HG02759 (cell line): Measurements from ENCODE around the gene GBGT1.
A peak's percentile ranks its signal among the peaks of the same experiment; 100 is the strongest.

ENCODE experiments used
- ATAC-seq: cut with Tn5 transposase; IDR thresholded peaks from one replicate; pipeline ENCODE4 v1.9.1; 2021; ENCODE audit warnings: mild to moderate bottlenecking, moderate library complexity; ENCODE audit not compliant: unreplicated experiment

Gene GBGT1

GRCh38 chr9:133117271-133118178 lies 46.2 kb downstream of the GBGT1 start:
- no peak for ATAC-seq

GRCh38 chr9:133116346-133117231 lies 47.1 kb downstream of the GBGT1 start:
- no peak for ATAC-seq

GRCh38 chr9:133115604-133116345 lies 47.9 kb downstream of the GBGT1 start:
- peak; percentile 63 for ATAC-seq

DNA sequence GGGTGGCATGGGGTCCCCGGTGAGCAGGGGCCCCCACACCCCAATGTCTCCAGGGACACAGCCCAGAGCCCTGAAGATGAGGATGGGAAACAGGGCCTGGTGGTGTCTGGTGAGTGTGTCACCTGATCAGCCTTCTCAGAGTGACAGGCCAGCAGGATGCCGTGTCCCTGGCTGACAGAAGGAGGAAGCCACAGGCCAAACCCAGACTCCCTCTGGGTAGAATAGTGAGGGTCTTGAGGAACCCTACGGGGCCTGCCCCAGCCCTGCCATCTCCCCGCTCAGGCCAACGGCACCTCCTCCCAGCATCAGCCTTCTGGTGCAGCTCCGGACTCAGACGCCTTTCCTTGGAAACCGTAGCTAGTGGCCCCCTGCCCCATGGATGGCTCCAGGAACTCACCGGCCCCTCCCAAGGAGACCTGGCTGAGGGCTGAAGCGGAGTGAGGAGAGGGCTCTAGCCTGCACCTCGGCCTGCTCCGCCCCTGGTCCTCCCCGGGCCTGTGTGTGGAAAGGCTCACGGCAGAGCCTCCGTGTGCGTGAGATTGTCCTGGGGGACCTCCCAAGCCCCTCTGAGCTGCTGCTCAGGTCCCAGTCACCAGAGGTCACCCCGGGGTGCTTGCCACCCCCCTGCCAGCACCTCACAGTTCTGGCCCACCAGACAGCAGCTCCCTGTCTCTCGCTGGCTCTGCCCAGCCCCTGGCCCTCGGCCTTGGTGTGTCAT lies 48.7 kb downstream of the GBGT1 start:
- ATAC-seq = no peak

DNA sequence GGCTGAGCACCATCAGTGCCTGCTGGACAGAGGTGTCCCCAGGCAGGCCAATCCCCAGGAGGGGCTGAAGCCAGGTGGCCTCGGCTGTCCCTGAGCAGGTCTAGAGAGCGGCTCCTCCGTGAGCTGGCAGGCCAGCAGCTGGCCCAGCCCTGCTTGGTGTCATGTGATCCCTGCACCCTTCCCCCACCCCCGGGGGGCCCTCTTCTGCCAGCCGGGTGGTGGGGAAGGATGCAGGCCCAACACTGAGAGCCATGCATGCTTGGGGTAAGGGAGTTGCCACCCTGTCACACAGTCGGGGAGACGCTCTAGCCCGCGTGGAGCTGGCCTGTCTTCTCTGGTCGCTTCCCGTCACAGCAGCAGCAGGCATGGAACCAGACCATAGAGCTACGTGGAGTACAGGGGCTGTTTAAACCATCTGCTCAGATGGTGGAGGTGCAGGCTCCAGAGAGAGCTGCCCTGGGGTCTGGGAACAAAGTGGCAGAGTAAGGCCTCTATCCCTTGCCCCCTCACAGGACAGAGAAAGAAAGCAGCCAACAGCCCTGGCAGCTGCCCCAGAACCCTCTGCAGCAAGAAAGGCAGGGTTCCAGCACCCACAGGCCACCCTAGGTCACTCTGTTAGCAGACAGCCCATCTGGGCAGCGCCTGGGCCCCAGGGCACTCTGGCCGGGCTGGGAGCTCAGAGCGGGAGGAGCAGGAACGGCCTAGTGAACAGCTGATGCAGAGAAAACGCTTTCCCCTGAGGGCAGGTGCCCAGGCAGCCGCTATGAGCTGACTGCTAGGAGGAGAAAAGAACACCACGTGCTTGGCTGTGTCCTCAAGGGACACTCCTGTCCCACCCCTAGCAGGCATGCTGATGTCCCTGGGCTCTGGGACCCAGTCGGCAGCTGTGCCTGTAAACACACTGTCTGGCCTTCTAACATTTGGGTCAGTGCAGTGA lies 49.5 kb downstream of the GBGT1 start:
- ATAC-seq = no peak

DNA sequence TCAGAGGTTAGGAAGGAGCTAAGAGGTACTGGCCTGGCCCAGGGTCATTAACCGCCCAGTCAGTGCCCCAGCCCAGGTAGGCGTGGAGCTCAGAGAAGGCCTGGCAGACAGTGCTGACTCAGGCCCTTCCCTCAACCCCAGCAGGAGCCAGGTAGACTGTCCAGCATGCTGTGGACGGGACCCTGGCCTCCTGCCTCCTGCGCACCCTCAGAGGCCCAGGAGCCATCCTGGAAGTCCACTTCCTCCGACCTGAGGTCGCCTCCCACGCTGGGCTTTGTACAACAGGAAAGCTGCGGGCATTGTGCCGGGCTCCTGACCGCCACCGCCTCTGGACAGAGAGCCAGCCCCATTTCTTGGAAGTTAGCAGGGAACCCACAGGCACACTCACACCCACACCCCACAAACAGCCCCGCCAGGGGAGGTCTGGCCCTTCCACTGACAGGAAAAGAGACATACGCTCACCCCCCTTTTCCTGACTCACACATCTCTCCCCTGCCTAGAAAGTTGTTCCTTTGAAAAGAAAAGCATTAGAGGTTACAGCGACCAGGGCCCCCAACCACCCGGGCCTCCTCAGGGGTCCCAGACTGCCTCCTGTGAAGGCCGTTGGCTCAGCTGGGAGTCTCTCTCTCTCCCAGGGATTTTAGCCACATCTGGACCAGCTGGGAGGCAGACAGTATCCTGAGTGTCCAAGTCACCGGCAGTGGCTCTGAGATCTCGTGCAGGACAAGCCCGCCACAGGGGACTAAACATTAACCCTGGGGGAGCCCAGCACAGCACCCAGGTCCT lies 50.4 kb downstream of the GBGT1 start:
- no peak for ATAC-seq

DNA sequence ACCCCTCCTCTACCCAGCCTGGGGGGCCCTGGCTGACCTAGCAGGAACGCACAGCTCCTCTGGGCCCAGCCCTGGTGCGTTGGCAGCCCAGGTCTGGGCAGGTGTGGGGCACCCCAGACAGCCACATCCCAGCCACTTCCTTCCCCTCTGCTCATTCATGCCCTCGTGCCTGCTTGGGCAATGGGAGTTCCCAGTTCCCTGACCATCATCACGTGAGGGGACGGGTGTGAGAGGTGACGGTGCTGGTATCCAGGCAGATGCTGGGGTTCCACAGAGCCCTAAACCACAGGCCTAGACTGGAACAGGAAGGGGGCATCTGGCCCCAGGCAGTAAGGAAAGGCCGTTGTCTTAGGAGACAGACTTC lies 51.1 kb downstream of the GBGT1 start:
- ATAC-seq = no peak

DNA sequence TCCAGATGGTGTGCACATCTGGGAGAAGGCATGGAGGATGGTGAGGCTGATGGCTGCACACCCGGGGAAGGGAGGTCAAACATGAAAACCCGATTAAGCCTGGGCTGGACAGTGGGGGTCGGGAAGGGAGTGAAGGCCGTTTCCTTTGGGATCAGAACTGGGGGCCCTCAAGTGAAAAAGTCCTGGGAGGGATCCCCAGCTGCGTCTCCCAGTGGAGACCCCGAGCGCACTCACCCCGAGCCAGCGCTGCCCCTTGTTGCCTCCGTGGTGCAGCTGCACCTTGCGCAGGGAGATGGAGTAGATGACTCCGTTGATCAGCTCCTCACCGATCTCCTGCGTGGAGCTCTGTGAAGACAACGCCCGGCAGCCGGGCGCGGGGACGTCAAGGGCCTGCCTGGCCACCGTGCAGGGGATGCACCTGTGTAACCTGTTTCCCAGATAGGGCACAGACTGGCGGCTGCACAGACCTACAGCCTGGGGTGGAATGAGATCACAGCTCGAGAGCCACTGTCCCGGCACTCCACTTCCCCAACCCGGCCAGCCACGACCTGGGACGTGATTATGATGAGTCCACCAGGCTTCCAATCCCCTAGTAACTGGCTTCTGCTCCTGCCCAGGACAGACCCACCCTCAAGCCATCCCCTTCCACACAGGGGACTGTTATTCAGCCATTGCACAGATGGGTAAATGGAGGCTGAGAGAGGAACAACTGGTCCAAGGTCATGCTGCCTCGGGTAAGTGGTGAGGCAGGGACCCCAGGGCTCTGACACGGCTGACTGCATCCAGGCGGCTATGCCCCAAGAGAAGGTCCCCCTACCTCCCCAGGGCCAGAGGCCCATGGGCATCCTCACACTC lies 51.7 kb downstream of the GBGT1 start:
- ATAC-seq = no peak

GRCh38 chr9:133109931-133110650 lies 53.6 kb downstream of the GBGT1 start:
- ATAC-seq = no peak

GRCh38 chr9:133108794-133109641 lies 54.7 kb downstream of the GBGT1 start:
- no peak for ATAC-seq

DNA sequence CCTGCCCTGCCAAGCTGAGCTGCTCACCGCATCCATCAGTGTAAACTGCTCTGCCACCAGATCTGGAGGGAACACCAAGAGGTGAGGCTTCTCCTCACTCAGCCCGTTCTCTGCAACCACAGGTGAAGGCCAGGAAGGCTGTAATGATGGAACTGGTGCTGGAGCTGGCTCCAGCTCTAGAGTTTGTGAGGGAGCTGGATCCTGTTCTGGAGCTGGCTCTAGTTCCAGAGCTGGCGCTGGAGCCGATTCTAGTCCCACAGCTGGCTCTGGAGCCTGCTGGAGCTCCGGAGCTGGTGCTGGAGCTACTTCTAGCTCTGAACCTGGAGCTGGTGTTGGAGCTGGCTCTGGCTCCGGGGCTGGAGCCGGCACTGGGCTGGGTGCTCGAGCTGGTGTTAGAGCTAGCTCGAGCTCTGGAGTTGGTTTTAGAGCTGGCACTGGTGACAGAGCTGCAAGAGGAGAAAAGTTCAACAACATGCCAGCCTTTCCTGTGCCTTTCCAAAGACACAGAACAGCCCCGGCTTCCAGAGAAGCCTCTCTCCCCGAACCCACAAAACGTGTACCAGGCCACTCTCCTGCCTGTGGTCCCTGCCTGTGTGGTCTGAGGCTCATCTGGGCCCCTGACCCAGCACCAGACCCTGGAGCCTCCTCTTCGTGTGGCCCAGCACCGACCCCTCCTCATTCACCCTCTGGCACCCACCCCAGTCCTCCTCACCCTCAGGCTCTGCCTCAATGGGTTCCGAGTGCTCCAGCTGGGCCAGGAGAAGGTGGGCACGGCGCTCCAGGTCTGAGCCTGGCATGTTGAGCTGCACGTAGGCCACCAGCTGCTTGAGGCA lies 55.5 kb downstream of the GBGT1 start:
- ATAC-seq = no peak

- no peak for ATAC-seq
Observed at GRCh38 chr9:133107245-133107722, 56.4 kb downstream of the GBGT1 start.

DNA sequence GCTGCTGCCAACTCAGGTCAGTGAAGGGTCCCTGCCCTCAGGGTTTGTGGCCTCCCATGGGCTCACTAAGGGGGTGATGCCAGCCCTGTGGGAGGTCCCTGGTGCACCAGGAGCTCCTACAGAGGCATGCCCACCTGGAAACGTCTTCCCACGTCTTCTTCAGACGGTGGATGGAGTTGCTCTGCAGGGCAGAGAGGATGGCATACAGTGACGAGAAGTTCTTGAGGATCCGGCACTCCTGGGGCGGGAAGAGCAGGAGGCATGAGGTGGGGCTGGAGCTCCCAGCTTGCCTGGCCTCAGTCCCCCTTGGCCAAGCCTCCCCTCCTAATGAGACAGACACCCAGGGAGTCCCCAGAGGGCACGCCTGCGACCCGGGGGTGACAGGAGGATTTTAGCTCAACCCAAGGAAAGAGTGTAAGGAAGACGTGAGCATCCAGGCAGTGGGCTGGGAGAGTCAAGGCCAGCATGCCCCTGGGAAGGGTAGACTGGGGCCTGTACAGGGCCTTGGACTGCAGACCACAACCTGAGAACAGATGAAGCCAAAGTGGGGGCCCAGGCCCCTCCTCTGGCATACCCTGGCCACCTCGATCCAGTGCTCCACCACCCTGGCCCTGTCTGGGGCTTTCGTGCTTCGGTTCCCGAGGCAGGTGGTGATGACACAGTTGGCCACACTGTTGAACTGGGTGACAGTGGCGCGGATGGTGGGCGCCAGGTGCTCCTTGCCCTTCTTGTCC lies 57.0 kb downstream of the GBGT1 start:
- no peak for ATAC-seq

DNA sequence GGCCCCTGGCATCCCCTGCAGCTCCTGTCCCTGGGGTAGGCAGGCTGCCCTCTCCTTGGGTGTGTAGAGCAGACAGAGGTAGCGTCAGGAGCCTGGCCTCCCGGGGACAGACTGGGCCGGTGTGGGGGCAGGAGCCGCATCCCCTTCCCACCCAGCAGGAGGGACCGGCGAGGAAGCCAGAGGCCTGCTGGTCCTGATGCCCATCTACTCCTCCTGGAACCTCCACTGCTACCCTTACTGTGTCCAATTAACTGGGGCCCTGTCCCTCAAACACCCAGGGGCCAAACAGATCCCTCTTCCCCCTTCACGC lies 58.3 kb downstream of the GBGT1 start:
- ATAC-seq = no peak
